DMS79 treated with DMSO at 0.1 percent for 48 hours (cell line): ENCODE results near the gene PTGES2.
"Not testable (repeated sequence)": the region's sequence is repeated elsewhere in the genome, so short reads cannot be mapped to it uniquely, and the experiment has no call there.

Experiments used
- DNase-seq: peaks from one replicate; lab custom pipeline; 2025; lab: John Stamatoyannopoulos, UW

Gene PTGES2

DNA sequence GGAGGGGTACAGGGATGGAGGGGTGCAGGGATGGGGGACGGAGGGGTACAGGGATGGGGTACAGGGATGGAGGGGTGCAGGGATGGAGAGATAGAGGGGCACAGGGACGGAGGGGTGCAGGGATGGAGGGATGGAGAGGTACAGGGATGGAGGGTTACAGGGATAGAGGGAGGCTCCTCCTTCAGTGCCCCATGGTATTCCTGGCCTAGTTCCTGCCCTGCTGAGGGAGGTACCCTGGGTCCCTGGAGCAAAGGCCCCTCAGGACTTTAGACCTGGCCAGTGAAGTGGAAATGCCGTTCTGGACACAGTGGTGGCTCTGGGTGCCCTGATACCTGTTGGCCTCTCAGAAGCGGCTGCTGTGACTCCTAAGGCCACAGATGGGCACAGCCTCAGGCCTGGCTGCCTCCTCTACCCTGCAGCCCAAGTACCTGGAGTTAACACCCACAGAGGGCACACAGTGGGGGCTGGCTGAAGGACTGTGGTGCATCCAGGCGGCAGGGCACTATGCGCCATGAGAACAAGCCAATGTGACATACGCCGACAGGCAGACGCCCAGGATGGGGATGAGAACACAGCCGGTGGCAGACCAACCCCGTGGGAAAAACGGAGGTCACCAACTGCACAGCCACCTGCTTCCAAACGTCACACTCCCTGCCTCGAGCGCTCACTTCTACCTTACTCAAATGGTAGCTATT lies 8.4 kb downstream of the PTGES2 start:
- DNase-seq = no peak

DNA sequence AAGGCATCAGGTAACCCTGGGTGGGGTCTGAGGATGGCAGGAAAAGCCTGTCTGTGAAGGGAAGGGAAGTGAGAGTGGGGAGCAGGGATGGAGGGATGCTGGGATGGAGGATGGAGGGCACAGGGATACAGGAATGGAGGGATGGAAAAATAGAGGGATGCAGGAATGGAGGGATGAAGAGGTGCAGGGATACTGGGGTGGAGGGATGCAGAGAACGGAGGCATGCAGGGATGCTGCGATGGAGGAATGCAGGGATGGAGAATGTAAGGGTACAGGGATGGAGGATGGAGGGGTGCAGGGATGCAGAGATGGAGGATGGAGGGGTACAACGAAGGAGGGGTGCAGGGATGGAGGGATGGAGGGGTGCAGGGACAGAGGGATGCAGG lies 9.1 kb downstream of the PTGES2 start:
- no peak for DNase-seq

DNA sequence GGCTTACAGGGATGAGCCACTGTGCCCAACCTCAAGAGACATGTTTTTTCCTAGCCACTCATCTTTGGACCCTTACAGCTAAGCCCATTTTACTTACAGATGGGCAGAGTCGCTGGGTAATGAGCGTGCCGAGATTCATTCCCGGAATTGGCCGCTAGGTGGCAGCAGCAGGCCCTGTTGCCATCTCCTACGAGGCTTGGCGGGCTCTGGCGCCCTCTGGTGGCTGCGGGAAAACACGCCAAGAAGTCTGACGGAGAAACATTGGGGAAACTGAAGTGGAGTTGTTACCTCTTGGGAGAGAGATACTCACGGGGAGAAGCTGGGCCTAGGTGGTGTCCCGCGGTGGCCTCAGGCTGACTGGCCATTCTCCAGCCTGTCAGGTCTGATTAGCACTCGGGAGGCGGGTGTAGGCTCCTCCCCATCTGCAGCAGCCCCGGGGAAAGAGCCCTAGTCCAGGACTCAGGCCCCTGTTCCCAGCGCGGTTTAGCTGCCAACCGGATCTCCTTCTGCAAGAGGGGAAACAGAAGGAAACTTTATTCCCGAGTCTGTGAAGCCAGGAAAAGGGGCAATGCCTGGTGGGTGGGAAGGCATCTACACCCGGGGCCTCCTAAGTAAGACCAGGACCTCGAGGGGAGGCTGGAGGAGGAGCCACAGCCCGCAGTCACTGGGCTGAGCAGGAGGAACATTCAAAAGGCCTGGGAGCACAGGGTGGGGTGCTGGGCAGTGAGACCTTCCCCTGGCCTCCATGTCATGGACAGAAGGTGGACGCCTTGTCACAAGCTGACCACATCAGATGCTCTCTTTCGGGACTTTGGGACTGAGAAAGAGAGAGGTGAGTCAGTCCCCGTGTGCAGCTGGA lies 9.7 kb downstream of the PTGES2 start:
- peak; percentile 90 for DNase-seq

DNA sequence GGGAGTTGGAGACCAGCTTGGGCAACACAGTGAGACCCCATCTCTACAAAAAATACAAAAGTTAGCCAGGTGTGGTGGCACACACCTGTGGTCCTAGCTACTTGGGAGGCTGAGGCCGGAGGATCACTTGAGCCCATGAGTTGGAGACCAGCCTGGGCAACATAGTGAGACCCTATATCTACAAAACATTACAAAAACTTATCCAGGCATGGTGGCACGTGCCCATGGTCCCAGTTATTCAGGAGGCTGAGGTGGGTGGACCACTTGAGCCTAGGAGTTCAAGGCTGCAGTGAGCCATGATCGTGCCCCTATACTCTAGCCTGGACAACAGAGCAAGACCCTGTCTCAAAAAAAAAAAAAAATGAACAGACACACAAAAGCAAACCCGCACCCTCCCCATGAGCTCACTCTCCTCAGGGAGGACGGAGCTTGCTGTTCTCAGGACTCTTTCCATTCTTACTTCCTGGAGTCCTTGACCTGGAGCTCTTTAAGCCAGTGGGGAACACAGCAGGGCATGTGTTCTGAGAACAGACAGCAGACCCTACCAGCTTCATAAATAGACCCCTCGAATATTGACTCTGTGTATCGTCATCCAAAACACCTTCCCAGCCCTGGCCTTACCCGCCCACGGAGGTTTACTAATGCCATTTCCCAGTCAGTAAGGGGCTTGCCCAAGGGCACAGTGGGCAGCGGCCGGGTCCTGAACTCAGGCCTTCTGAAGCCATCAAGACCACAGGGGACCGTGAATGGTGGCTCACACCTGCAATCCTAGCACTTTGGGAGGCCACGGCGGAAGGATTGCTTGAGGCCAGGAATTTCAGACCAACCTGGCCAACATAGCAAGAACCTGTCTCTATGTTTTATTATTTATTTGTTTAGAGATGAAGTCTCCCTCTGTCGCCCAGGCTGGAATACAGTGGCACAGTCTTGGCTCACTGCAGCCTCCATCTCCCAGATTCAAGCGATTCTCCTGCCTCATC lies 11.1 kb downstream of the PTGES2 start:
- no peak for DNase-seq

DNA sequence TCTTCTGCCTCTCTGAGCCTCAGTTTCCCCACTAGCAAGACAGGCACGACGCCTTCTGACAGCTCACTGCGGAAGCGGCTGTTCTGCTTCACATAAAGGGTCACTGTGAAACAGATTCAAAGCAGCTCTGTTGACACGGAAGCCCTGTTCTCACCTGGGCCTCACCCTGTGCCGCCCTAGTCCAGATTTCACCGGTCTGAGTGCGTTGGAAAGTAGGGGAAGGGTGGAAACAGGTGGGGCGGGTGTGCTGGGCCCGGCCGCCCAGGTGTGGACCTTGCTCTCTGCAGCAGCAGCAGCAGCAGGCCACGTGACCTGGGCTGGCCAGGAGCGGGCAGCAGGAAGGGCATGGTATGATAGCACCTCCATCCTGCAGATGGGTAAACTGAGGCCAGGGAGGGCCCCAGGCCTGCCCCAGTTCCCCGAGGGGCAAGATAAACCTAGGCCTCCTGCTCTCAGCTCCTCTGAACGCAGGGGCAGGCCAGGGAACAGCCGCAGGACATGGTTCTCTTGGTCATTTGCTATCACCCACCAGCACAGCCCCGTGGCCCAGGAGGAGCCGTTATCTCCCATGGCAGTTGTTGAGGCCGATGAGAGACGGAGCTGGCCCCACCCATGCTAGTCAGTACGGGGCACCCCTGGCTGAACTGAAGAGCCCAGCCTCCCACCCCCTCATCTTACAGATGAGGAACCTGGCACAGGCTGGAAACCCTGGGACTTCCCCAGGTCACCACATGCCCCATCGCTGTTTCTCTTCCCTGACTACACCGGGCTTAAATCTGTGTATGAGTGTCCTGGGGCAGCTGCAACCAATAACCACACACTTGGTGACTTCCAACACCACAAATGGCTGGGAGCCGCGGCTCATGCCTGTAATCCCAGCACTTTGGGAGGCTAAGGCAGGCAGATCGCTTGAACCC lies 12.1 kb downstream of the PTGES2 start:
- no peak for DNase-seq

DNA sequence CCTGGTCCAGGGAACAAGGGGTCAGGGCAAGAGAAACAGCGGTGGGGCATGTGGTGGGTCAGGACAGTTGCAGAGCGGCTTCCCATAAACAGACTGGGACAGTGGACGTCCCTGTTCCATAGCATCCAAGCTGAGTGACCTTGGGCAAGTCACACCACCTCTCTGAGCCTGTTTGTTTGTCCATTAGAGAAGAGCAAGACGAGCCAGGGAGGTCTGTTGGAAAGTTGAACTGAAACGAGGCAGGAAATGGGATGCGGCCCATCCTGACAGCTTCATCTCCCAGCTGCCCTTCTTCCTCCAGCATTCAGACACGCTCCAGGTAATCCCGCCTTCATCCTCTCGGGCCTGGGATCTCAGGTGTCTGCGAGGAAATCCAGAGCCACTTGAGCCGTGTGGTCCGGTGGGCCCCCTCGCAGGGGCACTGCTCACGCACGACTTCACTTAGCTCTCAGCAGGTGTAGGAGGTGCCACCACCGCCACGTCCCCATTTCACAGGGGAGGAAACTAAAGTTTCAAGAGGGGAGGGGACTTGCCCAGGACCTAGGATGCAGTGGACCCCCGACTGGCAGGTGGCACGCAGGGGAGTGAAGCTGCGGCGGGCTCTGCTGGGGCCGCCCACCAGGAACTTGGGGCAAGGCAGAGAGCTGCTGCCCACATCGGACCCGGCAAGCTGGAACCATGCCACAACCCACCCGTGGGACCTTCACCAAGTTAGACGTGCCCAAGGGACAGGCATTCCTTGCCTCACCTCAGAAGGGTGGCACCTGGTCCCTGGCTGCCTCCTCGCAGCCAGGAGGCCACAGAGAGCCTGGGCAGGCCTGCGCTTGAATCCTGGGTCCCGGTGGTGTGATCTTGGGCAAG lies 13.0 kb downstream of the PTGES2 start:
- DNase-seq = no peak

DNA sequence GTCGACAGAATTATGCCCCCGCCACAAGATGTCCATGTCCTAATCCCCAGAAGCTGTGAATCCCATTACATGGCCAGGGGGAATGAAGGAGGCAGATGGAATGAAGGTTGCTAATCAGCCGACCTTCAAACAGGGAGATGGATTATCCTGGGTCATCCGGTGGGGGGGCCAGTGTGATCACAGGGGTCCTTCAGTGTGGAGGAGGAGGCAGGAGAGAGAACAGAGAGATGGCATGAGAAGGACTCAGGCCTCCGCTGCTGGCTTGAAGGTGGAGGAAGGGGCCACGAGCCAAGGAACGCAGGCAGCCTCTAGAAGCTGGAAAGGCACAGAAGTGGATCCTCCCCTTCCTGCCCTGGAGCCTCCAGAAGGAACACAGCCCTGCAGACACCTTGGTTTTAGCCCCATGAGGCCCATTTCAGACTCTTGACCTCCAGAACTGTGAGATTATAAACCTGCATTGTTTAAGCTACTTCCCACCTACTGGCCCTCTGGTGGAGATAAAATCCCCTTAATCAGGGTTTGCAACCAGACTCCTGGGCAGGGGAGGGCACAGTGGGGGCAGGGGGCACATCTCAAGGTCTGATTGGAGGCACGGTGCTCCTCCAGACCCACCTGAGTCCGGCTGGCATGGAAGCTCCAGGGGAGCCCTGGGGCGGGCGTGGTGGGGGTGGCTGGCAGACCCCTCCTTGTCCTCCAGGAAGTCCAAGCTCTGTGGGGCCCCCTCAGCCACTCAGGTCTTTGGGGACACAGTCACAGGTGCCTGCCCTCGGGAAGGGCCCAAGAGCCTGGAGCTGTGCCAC lies 13.8 kb downstream of the PTGES2 start:
- no peak for DNase-seq

DNA sequence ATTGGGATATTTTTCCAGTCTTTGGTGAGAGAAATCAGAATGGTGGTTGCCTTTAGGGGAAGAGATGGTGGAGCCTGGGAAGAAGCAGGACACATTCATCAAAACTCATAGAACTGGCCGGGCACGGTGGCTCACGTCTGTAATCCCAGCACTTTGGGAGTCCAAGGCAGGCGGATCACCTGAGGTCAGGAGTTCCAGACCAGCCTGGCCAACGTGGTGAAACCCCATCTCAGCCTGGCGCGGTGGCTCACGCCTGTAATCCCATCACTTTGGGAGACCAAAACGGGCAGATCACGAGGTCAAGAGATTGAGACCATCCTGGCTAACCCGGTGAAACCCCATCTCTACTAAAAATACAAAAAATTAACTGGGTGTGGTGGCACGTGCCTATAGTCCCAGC lies 15.8 kb downstream of the PTGES2 start:
- not testable (repeated sequence) for DNase-seq

DNA sequence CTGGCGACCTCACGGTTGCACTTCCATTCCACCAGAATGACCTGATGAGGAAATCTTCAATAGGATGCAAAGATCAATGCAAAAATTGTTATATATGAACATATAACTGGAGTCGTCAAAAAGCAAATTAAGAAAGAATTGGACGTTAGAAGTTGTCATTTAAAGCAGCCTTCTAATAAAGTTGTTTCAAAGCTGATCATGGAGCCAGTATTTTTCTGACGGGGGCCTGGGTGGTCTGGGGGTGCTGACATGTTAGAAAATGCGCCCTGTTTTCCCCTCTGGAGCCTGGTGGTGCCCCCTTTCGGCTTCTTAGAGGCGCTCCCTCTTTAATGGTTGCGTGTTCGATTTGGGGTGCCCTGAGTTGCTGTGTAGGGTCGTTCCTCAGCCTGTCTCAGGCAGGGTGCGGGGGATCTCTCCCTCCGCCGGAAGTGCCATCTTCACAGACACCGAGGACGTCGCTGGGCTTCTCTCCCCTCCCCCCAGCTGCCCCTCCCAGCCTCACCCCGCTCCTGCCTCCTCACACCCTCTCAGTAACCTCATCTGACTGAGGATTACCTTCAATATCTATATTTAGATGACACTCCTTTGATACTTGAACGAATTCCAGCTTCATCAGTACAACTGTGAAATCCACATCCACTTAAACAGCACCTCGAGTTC lies 18.3 kb downstream of the PTGES2 start:
- no peak for DNase-seq

DNA sequence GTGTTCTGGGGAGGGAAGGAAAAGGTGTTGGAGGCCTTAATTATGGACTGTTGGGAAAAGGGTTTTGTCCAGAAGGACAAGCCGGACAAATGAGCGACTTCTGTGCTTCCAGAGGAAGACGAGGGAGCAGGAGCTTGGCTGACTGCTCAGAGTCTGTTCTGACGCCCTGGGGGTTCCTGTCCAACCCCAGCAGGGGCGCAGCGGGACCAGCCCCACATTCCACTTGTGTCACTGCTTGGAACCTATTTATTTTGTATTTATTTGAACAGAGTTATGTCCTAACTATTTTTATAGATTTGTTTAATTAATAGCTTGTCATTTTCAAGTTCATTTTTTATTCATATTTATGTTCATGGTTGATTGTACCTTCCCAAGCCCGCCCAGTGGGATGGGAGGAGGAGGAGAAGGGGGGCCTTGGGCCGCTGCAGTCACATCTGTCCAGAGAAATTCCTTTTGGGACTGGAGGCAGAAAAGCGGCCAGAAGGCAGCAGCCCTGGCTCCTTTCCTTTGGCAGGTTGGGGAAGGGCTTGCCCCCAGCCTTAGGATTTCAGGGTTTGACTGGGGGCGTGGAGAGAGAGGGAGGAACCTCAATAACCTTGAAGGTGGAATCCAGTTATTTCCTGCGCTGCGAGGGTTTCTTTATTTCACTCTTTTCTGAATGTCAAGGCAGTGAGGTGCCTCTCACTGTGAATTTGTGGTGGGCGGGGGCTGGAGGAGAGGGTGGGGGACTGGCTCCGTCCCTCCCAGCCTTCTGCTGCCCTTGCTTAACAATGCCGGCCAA lies 19.1 kb downstream of the PTGES2 start:
- DNase-seq = no peak

DNA sequence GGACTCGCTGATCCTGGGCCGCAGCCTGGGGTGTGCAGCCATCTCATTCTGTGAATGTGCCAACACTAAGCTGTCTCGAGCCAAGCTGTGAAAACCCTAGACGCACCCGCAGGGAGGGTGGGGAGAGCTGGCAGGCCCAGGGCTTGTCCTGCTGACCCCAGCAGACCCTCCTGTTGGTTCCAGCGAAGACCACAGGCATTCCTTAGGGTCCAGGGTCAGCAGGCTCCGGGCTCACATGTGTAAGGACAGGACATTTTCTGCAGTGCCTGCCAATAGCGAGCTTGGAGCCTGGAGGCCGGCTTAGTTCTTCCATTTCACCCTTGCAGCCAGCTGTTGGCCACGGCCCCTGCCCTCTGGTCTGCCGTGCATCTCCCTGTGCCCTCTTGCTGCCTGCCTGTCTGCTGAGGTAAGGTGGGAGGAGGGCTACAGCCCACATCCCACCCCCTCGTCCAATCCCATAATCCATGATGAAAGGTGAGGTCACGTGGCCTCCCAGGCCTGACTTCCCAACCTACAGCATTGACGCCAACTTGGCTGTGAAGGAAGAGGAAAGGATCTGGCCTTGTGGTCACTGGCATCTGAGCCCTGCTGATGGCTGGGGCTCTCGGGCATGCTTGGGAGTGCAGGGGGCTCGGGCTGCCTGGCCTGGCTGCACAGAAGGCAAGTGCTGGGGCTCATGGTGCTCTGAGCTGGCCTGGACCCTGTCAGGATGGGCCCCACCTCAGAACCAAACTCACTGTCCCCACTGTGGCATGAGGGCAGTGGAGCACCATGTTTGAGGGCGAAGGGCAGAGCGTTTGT lies 19.9 kb downstream of the PTGES2 start:
- DNase-seq = no peak

DNA sequence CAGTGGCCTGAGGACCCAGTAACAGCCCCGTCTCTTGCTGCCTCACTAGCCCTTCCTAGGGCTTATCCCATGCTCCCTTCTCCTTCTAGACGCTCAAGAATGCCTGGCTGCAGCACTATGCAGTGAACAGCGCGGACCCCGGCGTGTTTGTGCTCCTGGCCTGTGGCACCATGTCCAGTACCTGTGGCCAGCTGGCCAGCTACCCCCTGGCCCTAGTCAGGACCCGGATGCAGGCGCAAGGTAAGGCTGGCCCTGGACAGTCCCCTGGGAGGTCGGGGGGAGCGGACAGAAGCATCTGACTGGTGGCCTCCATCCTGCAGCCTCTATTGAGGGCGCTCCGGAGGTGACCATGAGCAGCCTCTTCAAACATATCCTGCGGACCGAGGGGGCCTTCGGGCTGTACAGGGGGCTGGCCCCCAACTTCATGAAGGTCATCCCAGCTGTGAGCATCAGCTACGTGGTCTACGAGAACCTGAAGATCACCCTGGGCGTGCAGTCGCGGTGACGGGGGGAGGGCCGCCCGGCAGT lies 20.5 kb downstream of the PTGES2 start:
- no peak for DNase-seq

DNA sequence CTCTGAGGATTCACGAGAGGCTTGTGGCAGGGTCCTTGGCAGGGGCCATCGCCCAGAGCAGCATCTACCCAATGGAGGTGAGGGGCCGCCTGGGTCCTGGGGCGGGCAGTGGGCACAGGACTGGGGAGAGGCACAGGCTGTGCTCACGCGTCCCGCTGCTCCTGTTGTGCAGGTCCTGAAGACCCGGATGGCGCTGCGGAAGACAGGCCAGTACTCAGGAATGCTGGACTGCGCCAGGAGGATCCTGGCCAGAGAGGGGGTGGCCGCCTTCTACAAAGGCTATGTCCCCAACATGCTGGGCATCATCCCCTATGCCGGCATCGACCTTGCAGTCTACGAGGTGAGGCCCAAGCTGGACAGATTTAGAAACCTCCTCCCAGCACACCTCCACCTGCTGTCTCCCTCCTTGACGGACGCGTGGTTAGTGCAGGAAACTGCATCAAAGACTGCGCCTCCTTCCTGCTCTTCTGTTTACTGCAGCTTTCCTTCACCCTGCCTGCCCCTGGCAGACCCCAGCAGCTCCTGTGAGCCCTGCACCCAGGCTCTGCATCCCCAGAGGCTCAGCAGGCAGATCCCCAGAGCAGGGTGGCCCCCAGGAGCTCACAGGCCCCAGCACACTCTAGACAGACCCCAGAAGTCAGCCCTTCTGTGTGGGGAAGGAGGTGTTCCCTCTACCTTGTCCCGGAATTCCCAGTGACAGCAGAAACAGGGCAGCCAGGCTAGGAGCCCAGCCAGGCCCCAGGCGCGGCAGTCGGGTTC lies 21.2 kb downstream of the PTGES2 start:
- DNase-seq = no peak

DNA sequence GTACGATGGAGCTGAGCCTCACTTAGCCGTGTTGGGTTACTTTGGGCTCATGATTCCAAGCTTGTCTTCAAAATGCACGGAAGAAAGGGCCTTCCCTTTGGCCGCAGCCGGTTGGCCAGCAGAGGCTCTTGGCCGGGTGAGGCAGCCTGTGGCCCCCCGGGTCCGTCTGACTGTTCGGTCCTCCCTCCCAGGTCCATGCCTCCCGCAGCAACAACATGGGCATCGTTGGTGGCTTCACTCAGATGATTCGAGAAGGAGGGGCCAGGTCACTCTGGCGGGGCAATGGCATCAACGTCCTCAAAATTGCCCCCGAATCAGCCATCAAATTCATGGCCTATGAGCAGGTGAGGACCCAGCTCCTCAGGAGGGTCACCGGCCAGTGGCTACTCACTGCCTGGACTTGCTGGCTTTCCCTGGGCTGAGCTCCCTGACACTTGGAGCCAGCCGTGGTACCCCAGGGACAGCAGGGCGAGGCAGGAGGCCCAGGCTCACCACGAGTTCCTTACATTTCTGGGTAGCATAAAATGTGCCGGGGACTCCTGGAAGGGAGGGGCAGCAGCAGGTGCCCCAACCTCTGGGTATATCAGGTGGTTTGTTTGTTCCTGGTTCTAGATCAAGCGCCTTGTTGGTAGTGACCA lies 21.9 kb downstream of the PTGES2 start:
- DNase-seq = no peak

DNA sequence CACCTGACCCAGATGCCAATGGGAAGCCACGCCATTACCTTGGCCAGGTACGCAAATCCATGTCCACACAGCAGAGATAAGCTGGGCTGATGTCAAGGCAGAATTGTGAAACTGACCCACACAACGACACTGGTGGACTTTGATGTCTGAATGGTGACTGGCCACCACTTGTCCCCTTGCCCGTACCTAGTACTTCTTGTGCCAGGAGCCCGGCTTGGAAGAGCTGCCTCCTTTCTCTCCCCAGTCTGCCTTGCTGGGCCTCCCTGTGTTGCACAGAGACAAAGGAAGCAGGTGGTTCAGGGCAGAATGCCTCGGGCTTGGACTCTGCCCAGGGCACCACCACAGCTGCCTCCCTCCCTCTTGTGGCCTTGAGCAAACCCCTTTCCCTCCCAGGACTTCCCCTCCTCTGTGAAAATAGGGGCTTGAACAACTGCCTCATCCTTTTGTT lies 23.3 kb downstream of the PTGES2 start:
- no peak for DNase-seq

DNA sequence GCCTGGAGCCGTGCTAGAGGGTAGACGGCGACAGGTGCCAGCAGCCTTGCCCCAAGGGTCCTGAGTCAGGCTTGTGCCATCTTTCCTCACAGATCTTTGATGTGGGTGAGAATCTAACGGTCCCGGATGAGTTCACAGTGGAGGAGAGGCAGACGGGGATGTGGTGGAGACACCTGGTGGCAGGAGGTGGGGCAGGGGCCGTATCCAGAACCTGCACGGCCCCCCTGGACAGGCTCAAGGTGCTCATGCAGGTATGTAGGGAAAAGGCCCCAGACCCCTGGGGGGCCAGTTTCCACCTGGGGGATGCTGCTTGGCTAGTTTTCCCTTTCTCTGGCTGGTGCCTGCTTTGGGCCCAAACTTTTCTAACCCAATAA lies 24.0 kb downstream of the PTGES2 start:
- no peak for DNase-seq
